HepG2 (cell line): ENCODE data around the gene AP4M1. TPM values are rescaled to one million over a fixed set of nuclear protein-coding genes. Genes with fewer than 3 reads are reported as not detected.

ENCODE experiments used
- ARHGAP35 ChIP-seq: sonication (generic); formaldehyde crosslinking; IDR thresholded peaks from 2 replicates; pipeline ENCODE4 v1.9.0; 2022; ENCODE audit warnings: mild to moderate bottlenecking, inconsistent platforms, moderate library complexity, missing genetic modification reagents, borderline replicate concordance
- FOSL1 ChIP-seq: sonication (generic); formaldehyde crosslinking; IDR thresholded peaks from 2 replicates; pipeline ENCODE4 v1.9.0; 2021; ENCODE audit warnings: missing genetic modification reagents, borderline replicate concordance
- HHEX ChIP-seq: IDR thresholded peaks from 2 replicates; pipeline ENCODE4 v1.6.1; 2016; ENCODE audit warnings: control low read depth
- HMGA1 ChIP-seq: sonication (generic); formaldehyde crosslinking; conservative IDR thresholded peaks from 2 replicates; pipeline ENCODE4 v1.4.0; 2020; ENCODE audit warnings: missing genetic modification reagents
- HNRNPL ChIP-seq: fragments of 200-400 bp; formaldehyde crosslinking; IDR thresholded peaks from 2 replicates; pipeline ENCODE4 v1.6.1; 2017; ENCODE audit warnings: mild to moderate bottlenecking, low read depth, low read length
- MED1 ChIP-seq: sonication (generic); formaldehyde crosslinking; IDR thresholded peaks from 2 replicates; pipeline ENCODE4 v1.4.0; 2020; ENCODE audit warnings: missing genetic modification reagents
- MEIS2 ChIP-seq: sonication (generic); formaldehyde crosslinking; IDR thresholded peaks from 2 replicates; pipeline ENCODE4 v1.9.0; 2021; ENCODE audit warnings: mild to moderate bottlenecking, missing genetic modification reagents
- NR1H2 ChIP-seq: sonication (generic); formaldehyde crosslinking; IDR thresholded peaks from 2 replicates; pipeline ENCODE4 v1.8.1; 2022; ENCODE audit warnings: low read depth, missing genetic modification reagents, borderline replicate concordance
- RXRA ChIP-seq: sonication (generic); formaldehyde crosslinking; IDR thresholded peaks from 2 replicates; pipeline ENCODE4 v1.5.1; 2020; ENCODE audit warnings: missing genetic modification reagents
- ZBTB39 ChIP-seq: sonication (generic); formaldehyde crosslinking; IDR thresholded peaks from 2 replicates; pipeline ENCODE4 v1.5.0; 2020; ENCODE audit warnings: missing genetic modification reagents
- ZBTB43 ChIP-seq: sonication (generic); formaldehyde crosslinking; conservative IDR thresholded peaks from 2 replicates; pipeline ENCODE4 v1.4.0; 2020; ENCODE audit warnings: missing genetic modification reagents
- ZC3H13 ChIP-seq: sonication (generic); formaldehyde crosslinking; IDR thresholded peaks from 2 replicates; pipeline ENCODE4 v1.8.1; 2023; ENCODE audit warnings: mild to moderate bottlenecking, missing genetic modification reagents, moderate library complexity
- ZFP36 ChIP-seq: fragments of 150-350 bp; IDR thresholded peaks from 2 replicates; pipeline ENCODE4 v1.6.1; 2018; ENCODE audit warnings: borderline replicate concordance, low read length, low read depth; ENCODE audit not compliant: partially characterized antibody
- ZNF180 ChIP-seq: sonication (generic); formaldehyde crosslinking; IDR thresholded peaks from 2 replicates; pipeline ENCODE4 v1.4.0; 2020; ENCODE audit warnings: low read depth, missing genetic modification reagents, borderline replicate concordance
- ZNF256 ChIP-seq: sonication (generic); formaldehyde crosslinking; conservative IDR thresholded peaks from 2 replicates; pipeline ENCODE4 v1.4.0; 2020; ENCODE audit warnings: missing genetic modification reagents
- polyA plus RNA-seq, 8 experiments: library from polyadenylated mRNA; depleted of rRNA in 3 of 8; stranded (reverse) in 7 of 8; unstranded in 1 of 8; fragments of >200 nt; fragmentation: Illumina TruSeq in 4 of 8; extraction: Trizol in 4 of 8; gene quantifications; 2 replicates each; pipeline versions ENCODE4 v1.2.1 to v1.2.3, GENCODE V29; 2011 to 2016; ENCODE audit warnings: low read depth in 4 of 8, missing spikeins in 1 of 8, mixed read lengths in 1 of 8; ENCODE audit not compliant: insufficient read depth in 1 of 8
- total RNA-seq, 5 experiments: library from RNA; depleted of rRNA; stranded (reverse); fragments of >200 nt; fragmentation: Illumina TruSeq; extraction: Trizol; gene quantifications; 2 replicates each; pipeline ENCODE4 v1.2.3, GENCODE V29; 2016; ENCODE audit warnings: low read depth in 1 of 5
- TF ChIP-seq, protein P1 (sequence below): sonication (generic); formaldehyde crosslinking; IDR thresholded peaks from 2 replicates; pipeline ENCODE4 v1.4.0; 2020; ENCODE audit warnings: mild to moderate bottlenecking, missing genetic modification reagents

AP4M1 gene
- total and polyA plus RNA-seq, 2 of the 13 experiments (the other 11 are each of a cell fraction or from before 2014, with no cell fraction given): 6.3 to 9.7 TPM

- TF ChIP-seq ZBTB43 (no peak), NR1H2 (no peak), ARHGAP35 (CRISPR knock-in tag) (no peak), ZFP36 (no peak), HNRNPL (no peak), MED1 (no peak), HMGA1 (CRISPR knock-in tag) (no peak), RXRA (CRISPR knock-in tag) (peak; percentile 94), FOSL1 (no peak), HHEX (peak; percentile 30; the same call in 1 of the 2 replicates), ZNF256 (CRISPR knock-in tag) (no peak), ZNF180 (CRISPR knock-in tag) (no peak), ZBTB39 (CRISPR knock-in tag) (no peak), ZC3H13 (CRISPR knock-in tag) (no peak), MEIS2 (peak; percentile 69; the same call in 1 of the 2 replicates)
- TF ChIP-seq, protein P1, sequence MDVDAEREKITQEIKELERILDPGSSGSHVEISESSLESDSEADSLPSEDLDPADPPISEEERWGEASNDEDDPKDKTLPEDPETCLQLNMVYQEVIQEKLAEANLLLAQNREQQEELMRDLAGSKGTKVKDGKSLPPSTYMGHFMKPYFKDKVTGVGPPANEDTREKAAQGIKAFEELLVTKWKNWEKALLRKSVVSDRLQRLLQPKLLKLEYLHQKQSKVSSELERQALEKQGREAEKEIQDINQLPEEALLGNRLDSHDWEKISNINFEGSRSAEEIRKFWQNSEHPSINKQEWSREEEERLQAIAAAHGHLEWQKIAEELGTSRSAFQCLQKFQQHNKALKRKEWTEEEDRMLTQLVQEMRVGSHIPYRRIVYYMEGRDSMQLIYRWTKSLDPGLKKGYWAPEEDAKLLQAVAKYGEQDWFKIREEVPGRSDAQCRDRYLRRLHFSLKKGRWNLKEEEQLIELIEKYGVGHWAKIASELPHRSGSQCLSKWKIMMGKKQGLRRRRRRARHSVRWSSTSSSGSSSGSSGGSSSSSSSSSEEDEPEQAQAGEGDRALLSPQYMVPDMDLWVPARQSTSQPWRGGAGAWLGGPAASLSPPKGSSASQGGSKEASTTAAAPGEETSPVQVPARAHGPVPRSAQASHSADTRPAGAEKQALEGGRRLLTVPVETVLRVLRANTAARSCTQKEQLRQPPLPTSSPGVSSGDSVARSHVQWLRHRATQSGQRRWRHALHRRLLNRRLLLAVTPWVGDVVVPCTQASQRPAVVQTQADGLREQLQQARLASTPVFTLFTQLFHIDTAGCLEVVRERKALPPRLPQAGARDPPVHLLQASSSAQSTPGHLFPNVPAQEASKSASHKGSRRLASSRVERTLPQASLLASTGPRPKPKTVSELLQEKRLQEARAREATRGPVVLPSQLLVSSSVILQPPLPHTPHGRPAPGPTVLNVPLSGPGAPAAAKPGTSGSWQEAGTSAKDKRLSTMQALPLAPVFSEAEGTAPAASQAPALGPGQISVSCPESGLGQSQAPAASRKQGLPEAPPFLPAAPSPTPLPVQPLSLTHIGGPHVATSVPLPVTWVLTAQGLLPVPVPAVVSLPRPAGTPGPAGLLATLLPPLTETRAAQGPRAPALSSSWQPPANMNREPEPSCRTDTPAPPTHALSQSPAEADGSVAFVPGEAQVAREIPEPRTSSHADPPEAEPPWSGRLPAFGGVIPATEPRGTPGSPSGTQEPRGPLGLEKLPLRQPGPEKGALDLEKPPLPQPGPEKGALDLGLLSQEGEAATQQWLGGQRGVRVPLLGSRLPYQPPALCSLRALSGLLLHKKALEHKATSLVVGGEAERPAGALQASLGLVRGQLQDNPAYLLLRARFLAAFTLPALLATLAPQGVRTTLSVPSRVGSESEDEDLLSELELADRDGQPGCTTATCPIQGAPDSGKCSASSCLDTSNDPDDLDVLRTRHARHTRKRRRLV: no peak
Observed at GRCh38 chr7:100157334-100158228, 56.1 kb downstream of the AP4M1 start (continued).
